CD4-positive, alpha-beta memory T cell (primary cell): Measurements from ENCODE around the gene ECT2L. TPM values are rescaled to one million over a fixed set of nuclear protein-coding genes. Genes with fewer than 3 reads are reported as not detected.

Experiments used
- CTCF ChIA-PET: fragments of 350-600 bp; sonication (Branson Sonifier 250); formaldehyde crosslinking; loops from one replicate; lab custom pipeline; 2021; ENCODE audit warnings: inconsistent platforms; ENCODE audit not compliant: partially characterized antibody; lab: Charles Lee
- POLR2A ChIA-PET: fragments of 350-600 bp; sonication (Branson Sonifier 250); formaldehyde crosslinking; loops from one replicate; lab custom pipeline; 2021; ENCODE audit not compliant: partially characterized antibody; lab: Charles Lee
- DNase-seq, 5 donors: peaks; one replicate each; pipeline versions ENCODE4 v3.0.0 to v3.0.0-alpha.2; 2020 to 2022; ENCODE audit warnings: mixed read lengths in 1 of 5
- H3K27ac ChIP-seq: one replicate; pipeline ENCODE4 v1.7.0; 2013; ENCODE audit warnings: low read depth, low read length
- H3K27me3 ChIP-seq: 2 replicates; pipeline ENCODE4 v1.7.0; 2013; ENCODE audit warnings: mild to moderate bottlenecking, low read length, moderate library complexity; ENCODE audit not compliant: insufficient read depth
- H3K36me3 ChIP-seq: 2 replicates; pipeline ENCODE4 v1.7.0; 2013; ENCODE audit warnings: mild to moderate bottlenecking, low read length, moderate library complexity; ENCODE audit not compliant: insufficient read depth
- H3K4me1 ChIP-seq: 2 replicates; pipeline ENCODE4 v1.7.0; 2013; ENCODE audit warnings: mild to moderate bottlenecking, low read length, moderate library complexity; ENCODE audit not compliant: insufficient read depth
- H3K4me3 ChIP-seq, 2 donors: one replicate each; pipeline ENCODE4 v1.7.0; 2013; ENCODE audit warnings: low read length in 2 of 2, mild to moderate bottlenecking in 1 of 2
- H3K9me3 ChIP-seq, 2 donors: one replicate each; pipeline ENCODE4 v1.7.0; 2013; ENCODE audit warnings: low read length in 2 of 2, control low read depth in 1 of 2; ENCODE audit not compliant: control insufficient read depth in 1 of 2
- H3K27ac Mint-ChIP-seq, 7 donors: one replicate each; pipeline ENCODE4 v1.8.0; 2020 to 2021; ENCODE audit warnings: mixed read lengths in 7 of 7, mild to moderate bottlenecking in 6 of 7, inconsistent platforms in 3 of 7, moderate library complexity in 3 of 7
- H3K27me3 Mint-ChIP-seq, 2 donors: one replicate each; pipeline ENCODE4 v1.8.0; 2020 to 2021; ENCODE audit warnings: mixed read lengths in 2 of 2
- H3K36me3 Mint-ChIP-seq, 2 donors: one replicate each; pipeline ENCODE4 v1.8.0; 2020 to 2021; ENCODE audit warnings: mixed read lengths in 2 of 2, inconsistent platforms in 1 of 2, mild to moderate bottlenecking in 1 of 2
- H3K4me1 Mint-ChIP-seq, 4 donors: one replicate each; pipeline ENCODE4 v1.8.0; 2020 to 2021; ENCODE audit warnings: mixed read lengths in 4 of 4, mild to moderate bottlenecking in 1 of 4
- H3K4me3 Mint-ChIP-seq, 8 donors: one replicate each; pipeline ENCODE4 v1.8.0; 2020 to 2021; ENCODE audit warnings: mixed read lengths in 8 of 8, mild to moderate bottlenecking in 7 of 8, moderate library complexity in 6 of 8, inconsistent platforms in 3 of 8
- H3K9me3 Mint-ChIP-seq, 8 donors: one replicate each; pipeline ENCODE4 v1.8.0; 2020 to 2021; ENCODE audit warnings: mixed read lengths in 8 of 8, mild to moderate bottlenecking in 5 of 8, inconsistent platforms in 3 of 8, moderate library complexity in 1 of 8
- intact Hi-C: fragments of 100-400 bp; cut with micrococcal nuclease; formaldehyde crosslinking; loops from one replicate; pipeline ENCODE4 v1.15.1; 2023
- polyA plus RNA-seq, 2 donors: library from polyadenylated mRNA; unstranded; fragments of 300-500 nt; fragmentation: Illumina TruSeq; gene quantifications; one replicate each; pipeline ENCODE4 v1.2.3, GENCODE V29; 2021
- total RNA-seq, 2 experiments: library from RNA; stranded (reverse); gene quantifications; one replicate each; pipeline ENCODE4 v1.2.3, GENCODE V29; 2021

ECT2L gene
- total and polyA plus RNA-seq, 4 experiments from 2014 or later: 0.13 TPM; not detected in 3

- H3K9me3 ChIP-seq: no peaks in the 10 kb centered on the region
- Mint-ChIP-seq H3K36me3 (no peaks in the 10 kb centered on the region), H3K9me3 (peaks cover 0 to 2% (median 0%) of the 10 kb centered on the region in 8 donors), H3K4me1 (no peaks in the 10 kb centered on the region), H3K4me3 (no peak overlapping the region), H3K27ac (peak overlapping the region in 1 of 7 donors; percentile 17), H3K27me3 (peaks cover 6 to 11% of the 10 kb centered on the region in 2 donors)
- no peaks in the 10 kb centered on the region for H3K27me3 ChIP-seq
- ChIA-PET CTCF (no interaction called here), POLR2A (no interaction called here)
- H3K4me1 ChIP-seq: no peaks in the 10 kb centered on the region
- H3K27ac ChIP-seq: no peak overlapping the region
- H3K36me3 ChIP-seq: no peaks in the 10 kb centered on the region
- intact Hi-C loops: no loop called here
- no peak for DNase-seq
- H3K4me3 ChIP-seq: no peak overlapping the region
Observed at GRCh38 chr6:138869398-138869797, 73.5 kb downstream of the ECT2L start.

- Histone ChIP-seq H3K27me3 (no peaks in the 10 kb centered on the region), H3K4me1 (no peaks in the 10 kb centered on the region), H3K36me3 (no peaks in the 10 kb centered on the region), H3K4me3 (no peak overlapping the region), H3K9me3 (no peaks in the 10 kb centered on the region), H3K27ac (no peak overlapping the region)
- POLR2A ChIA-PET: no interaction called here
- Mint-ChIP-seq H3K36me3 (no peaks in the 10 kb centered on the region), H3K4me3 (no peak overlapping the region), H3K27ac (no peak overlapping the region), H3K27me3 (peaks cover 0 to 4% of the 10 kb centered on the region in 2 donors), H3K9me3 (peaks cover 0 to 2% (median 0%) of the 10 kb centered on the region in 8 donors), H3K4me1 (no peaks in the 10 kb centered on the region)
- intact Hi-C loops: no loop called here
- CTCF ChIA-PET: no interaction called here
- DNase-seq: no peak
Observed at GRCh38 chr6:138873191-138873590, 77.3 kb downstream of the ECT2L start.

- Mint-ChIP-seq H3K4me1 (no peaks in the 10 kb centered on the region), H3K36me3 (peaks cover 0 to 2% of the 10 kb centered on the region in 2 donors), H3K4me3 (no peak overlapping the region), H3K27ac (peak overlapping the region in 1 of 7 donors; percentile 8), H3K27me3 (no peaks in the 10 kb centered on the region), H3K9me3 (no peaks in the 10 kb centered on the region)
- H3K36me3 ChIP-seq: no peaks in the 10 kb centered on the region
- ChIA-PET POLR2A (no interaction called here), CTCF (interaction anchor here (1.1 kb wide), 1 partner anchor 65 kb away, joined by 3 read pairs; no protein-coding TSS in a partner anchor)
- no peak for DNase-seq
- no peak overlapping the region for H3K4me3 ChIP-seq
- H3K9me3 ChIP-seq: no peaks in the 10 kb centered on the region
- intact Hi-C loops: no loop called here
- H3K27ac ChIP-seq: no peak overlapping the region
- H3K27me3 ChIP-seq: no peaks in the 10 kb centered on the region
- H3K4me1 ChIP-seq: no peaks in the 10 kb centered on the region
Observed at GRCh38 chr6:138882369-138883017, 86.6 kb downstream of the ECT2L start.

DNA sequence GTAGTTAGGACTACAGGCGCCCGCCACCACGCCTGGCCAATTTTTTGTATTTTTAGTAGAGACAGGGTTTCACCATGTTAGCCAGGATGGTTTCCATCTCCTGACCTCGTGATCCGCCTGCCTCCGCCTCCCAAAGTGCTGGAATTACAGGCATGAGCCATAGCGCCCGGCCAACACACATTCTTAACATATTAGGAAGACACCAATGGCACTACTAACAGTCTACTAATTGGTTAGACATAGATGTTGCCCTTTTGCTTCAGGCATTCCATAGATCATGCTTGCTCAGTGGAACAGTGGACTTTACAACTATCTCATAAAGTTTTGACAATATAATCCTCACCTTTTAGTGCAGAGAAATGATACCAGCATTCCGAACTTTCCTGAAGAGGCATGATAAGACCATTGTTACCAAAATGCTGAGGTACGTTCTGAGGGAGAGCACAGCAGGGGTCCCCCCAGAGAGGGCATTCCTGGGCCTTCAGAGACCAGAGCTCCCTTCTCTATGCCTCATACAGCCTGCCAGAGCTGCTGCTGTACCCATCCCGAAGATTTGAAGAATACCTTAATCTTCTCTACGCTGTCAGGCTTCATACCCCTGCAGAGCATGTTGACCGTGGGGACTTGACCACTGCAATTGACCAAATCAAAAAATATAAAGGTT, 89.4 kb downstream of the ECT2L start:
- H3K4me1 ChIP-seq: no peaks in the 10 kb centered on the region
- no peaks in the 10 kb centered on the region for H3K36me3 ChIP-seq
- Mint-ChIP-seq H3K4me1 (no peaks in the 10 kb centered on the region), H3K36me3 (peaks cover 0 to 2% of the 10 kb centered on the region in 2 donors), H3K9me3 (no peaks in the 10 kb centered on the region), H3K27ac (no peak overlapping the region), H3K4me3 (no peak overlapping the region), H3K27me3 (no peaks in the 10 kb centered on the region)
- H3K27me3 ChIP-seq: no peaks in the 10 kb centered on the region
- H3K4me3 ChIP-seq: no peak overlapping the region
- no peak for DNase-seq
- intact Hi-C loops: no loop called here
- no peaks in the 10 kb centered on the region for H3K9me3 ChIP-seq
- POLR2A ChIA-PET: no interaction called here
- CTCF ChIA-PET: no interaction called here
- no peak overlapping the region for H3K27ac ChIP-seq

DNA sequence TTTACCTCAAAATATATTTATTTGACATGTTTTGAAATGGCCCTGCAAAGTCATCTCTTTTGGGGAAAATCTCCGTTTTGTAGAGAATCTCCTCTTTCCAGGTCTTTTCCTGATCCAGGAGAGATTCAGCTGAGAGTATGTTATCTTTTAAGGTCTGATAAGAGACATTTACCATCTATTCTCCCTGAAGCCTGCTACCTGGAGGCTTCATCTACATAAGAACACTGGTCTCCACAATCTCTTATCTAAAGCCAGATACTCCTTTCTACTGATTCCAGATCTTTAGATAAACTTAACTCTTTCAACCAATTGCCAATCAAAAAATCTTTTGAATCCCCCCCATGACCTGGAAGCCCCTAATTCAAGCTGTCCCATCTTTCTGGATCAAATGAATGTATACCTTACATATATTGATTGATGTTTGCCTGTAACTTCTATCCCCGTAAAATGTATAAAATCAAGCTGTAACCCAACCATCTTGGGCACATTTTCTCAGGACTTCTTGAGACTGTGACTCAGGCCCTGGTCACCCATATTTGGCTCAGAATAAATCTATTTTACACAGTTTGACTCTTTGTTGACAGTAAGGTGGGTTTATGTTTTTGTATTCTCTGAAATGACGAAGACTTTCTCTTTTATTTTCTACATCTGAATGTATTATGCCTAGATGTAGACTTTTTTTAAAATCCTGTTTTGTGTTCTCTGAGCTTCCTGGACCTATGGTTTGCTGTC, 95.5 kb downstream of the ECT2L start:
- H3K9me3 Mint-ChIP-seq: peaks cover 0 to 9% (median 0%) of the 10 kb centered on the region in 8 donors
- ChIA-PET CTCF (no interaction called here), POLR2A (no interaction called here)
- Histone ChIP-seq H3K4me1 (no peaks in the 10 kb centered on the region), H3K27me3 (no peaks in the 10 kb centered on the region), H3K36me3 (no peaks in the 10 kb centered on the region), H3K27ac (no peak overlapping the region), H3K4me3 (no peak overlapping the region), H3K9me3 (no peaks in the 10 kb centered on the region)
- H3K4me1 Mint-ChIP-seq: no peaks in the 10 kb centered on the region
- intact Hi-C loops: no loop called here
- H3K4me3 Mint-ChIP-seq: no peak overlapping the region
- H3K27ac Mint-ChIP-seq: no peak overlapping the region
- no peaks in the 10 kb centered on the region for H3K27me3 Mint-ChIP-seq
- DNase-seq: no peak
- H3K36me3 Mint-ChIP-seq: no peaks in the 10 kb centered on the region

DNA sequence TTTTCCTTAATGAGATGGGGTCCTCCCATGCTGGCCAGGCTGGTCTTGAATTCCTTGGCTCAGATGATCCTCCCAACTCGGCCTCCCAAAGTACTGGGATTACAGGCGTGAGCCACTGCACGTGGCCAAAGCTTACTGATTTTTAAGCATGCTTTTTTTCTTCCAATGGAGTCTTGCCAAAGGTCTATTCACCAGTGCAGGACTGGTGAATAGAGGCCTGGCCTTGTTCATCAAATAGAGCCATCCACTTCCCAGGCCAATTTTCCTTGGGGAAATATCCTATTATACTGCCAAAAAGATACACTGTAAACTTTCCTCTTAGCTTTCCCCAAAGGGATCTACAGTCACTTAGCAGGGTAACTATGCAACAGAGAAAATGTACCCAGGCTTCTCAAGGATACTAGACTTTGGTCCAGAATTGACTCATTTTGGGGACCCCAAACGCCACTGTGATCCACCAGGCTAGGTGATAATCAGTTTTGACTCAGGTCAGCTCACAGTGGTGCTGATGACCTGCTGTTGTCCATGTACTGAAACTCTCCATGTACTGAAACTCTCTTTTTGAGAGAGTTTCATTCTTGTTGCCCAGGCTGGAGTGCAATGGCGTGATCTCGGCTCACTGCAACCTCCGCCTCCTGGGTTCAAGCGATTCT, 100.3 kb downstream of the ECT2L start:
- DNase-seq: no peak
- H3K27ac ChIP-seq: no peak overlapping the region
- H3K36me3 ChIP-seq: no peaks in the 10 kb centered on the region
- H3K27me3 Mint-ChIP-seq: no peaks in the 10 kb centered on the region
- intact Hi-C loops: no loop called here
- H3K4me3 Mint-ChIP-seq: no peak overlapping the region
- no peaks in the 10 kb centered on the region for H3K9me3 ChIP-seq
- H3K27me3 ChIP-seq: no peaks in the 10 kb centered on the region
- H3K4me1 Mint-ChIP-seq: no peaks in the 10 kb centered on the region
- peaks cover 27 to 34% of the 10 kb centered on the region in 2 donors for H3K36me3 Mint-ChIP-seq
- peaks cover 0 to 9% (median 0%) of the 10 kb centered on the region in 8 donors for H3K9me3 Mint-ChIP-seq
- POLR2A ChIA-PET: no interaction called here
- H3K27ac Mint-ChIP-seq: no peak overlapping the region
- no peak overlapping the region for H3K4me3 ChIP-seq
- no peaks in the 10 kb centered on the region for H3K4me1 ChIP-seq
- CTCF ChIA-PET: no interaction called here

- Histone ChIP-seq H3K4me1 (no peaks in the 10 kb centered on the region), H3K27me3 (no peaks in the 10 kb centered on the region), H3K9me3 (no peaks in the 10 kb centered on the region), H3K4me3 (no peak overlapping the region), H3K36me3 (no peaks in the 10 kb centered on the region), H3K27ac (no peak overlapping the region)
- intact Hi-C loops: no loop called here
- H3K27me3 Mint-ChIP-seq: no peaks in the 10 kb centered on the region
- H3K27ac Mint-ChIP-seq: no peak overlapping the region
- peaks cover 33 to 42% of the 10 kb centered on the region in 2 donors for H3K36me3 Mint-ChIP-seq
- peaks cover 0 to 1% (median 0%) of the 10 kb centered on the region in 8 donors for H3K9me3 Mint-ChIP-seq
- no peak for DNase-seq
- POLR2A ChIA-PET: no interaction called here
- CTCF ChIA-PET: no interaction called here
- H3K4me3 Mint-ChIP-seq: no peak overlapping the region
- no peaks in the 10 kb centered on the region for H3K4me1 Mint-ChIP-seq
Observed at GRCh38 chr6:138897031-138897430, 101.1 kb downstream of the ECT2L start.
